Caki2 (cell line): ENCODE measurements around the gene TRANK1. TPM values are rescaled to one million over a fixed set of nuclear protein-coding genes. Genes with fewer than 3 reads are reported as not detected.
"Not testable (repeated sequence)": the region's sequence is repeated elsewhere in the genome, so short reads cannot be mapped to it uniquely, and the experiment has no call there.

Source experiments
- DNase-seq: peaks from one replicate; pipeline ENCODE4 v3.0.0-alpha.2; 2015; ENCODE audit warnings: low read depth
- in situ Hi-C: cut with HindIII; loops from 2 replicates; pipeline ENCODE4 v1.10.0; 2016; ENCODE audit warnings: low sequenced_read_pairs, low pct_unique_long_range_greater_than_20kb, mixed read lengths
- total RNA-seq: library from RNA; depleted of rRNA; stranded (reverse); fragments of >200 nt; shearing (Covaris generic); gene quantifications from 2 replicates; pipeline ENCODE4 v1.2.3, GENCODE V29; 2014; ENCODE audit warnings: low replicate concordance

Gene TRANK1
- total RNA-seq, 1 experiment from 2014 or later, result 16.1 TPM

DNA sequence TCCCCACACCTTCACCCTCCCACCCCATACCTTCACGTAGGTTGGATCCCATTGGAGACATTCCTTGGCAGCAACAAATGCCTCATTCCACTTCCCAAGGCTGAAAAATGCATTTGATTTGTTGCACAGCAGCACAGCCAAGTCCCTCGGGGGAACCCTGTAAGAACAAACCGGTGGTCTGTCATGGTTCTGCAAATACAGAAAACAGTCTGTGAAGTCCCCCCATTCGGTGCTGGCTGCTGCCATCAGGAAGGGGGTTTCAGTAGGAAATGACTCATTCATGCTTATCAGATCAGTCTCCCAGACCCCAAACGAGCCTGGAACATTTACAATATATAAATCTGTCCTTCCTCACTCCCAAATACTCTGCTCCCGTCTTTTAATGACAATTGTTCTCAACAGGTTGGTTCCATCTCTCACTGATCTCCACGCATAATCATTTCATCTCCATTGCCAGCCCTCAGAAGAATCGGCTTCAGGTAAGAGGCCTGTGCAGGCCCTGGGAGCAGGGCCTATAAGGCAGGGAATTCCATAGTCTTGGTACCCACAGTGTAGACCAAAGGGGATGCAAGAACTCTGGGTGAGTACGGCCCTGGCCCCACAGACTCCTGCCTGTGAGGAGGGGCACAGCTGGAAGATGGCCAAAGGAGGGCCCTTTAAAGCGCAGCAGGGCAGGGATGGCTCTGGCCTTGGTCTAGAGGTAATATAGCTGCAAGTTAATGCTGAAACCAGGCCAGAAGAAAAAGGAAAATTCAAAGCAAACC, 41.6 kb downstream of the TRANK1 start:
- in situ Hi-C loops, result no loop called here
- DNase-seq, result no peak

GRCh38 chr3:36901588-36901987, 43.3 kb downstream of the TRANK1 start:
- no peak for DNase-seq
- in situ Hi-C loops, result no loop called here

DNA sequence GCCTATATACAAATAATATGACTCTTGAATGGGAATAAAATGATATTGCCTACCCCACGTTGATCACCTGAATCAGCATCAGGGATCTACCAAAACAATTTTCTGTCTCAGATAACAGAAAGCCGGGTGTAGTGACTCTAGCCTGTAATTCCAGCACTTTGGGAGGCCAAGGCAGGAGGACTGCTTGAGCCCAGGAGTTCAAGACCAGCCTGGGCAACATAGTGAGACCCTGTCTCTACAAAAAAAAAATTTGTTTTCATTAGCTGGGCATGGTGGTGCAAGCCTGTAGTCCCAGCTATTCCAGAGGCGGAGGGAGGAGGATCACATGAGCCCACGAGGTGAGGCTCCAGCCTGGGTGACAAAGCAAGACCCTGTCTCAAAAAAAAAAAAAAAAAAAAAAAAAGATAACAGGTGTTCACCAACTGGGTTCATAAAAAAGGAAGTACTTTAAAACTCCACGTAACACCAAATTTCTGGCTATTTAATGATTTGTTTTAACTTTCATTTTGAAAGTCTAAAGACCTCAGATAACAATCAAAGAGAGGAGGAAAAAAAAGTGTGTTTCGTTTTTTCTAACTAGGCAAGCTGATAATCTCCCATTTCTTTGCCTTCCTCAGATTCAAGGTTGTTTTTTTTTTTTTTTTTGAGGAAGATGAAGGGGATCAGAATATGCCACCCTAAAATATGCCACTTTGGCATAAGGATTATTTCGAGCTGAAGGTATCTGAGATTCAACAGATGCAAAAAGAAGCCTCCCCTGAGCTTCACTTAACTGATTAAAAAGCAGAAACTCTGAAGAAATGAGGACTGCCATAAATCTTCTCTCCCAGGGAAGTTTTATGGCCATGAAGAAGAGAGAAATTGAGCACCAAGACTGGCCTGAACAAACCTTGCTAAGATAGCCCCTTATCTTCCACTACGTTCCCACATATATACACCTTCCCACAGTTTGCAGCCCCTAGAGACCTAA, 44.1 kb downstream of the TRANK1 start:
- DNase-seq, result no peak
- in situ Hi-C loops, result no loop called here

- DNase-seq, result no peak
- in situ Hi-C loops, result no loop called here
Observed at GRCh38 chr3:36895496-36896409, 49.1 kb downstream of the TRANK1 start.

DNA sequence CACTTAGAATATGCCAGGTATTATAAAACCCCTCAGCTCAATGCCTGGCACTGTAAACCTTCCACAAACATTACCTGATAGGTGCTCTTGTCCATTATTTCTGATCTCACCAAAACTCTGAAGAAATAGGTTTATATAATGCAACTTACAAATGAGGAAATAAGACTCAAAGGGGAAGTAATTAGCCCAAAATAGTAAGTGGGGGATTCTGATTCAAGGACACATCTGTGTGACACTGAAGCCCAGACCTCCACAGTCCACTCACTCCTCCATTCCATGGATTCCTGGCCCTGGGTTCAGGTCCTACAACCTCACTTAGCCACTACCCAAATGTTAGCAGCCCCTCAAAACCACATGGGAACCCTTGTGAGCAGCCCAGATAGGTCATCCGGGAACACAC, 49.9 kb downstream of the TRANK1 start:
- in situ Hi-C loops, result no loop called here
- no peak for DNase-seq

- in situ Hi-C loops, result no loop called here
- no peak for DNase-seq
Observed at GRCh38 chr3:36893826-36894225, 51.0 kb downstream of the TRANK1 start.

GRCh38 chr3:36893137-36893557, 51.7 kb downstream of the TRANK1 start:
- in situ Hi-C loops, result no loop called here
- no peak for DNase-seq

GRCh38 chr3:36892457-36893136, 52.3 kb downstream of the TRANK1 start:
- no peak for DNase-seq
- in situ Hi-C loops, result no loop called here

- in situ Hi-C loops, result no loop called here
- DNase-seq, result no peak
Observed at GRCh38 chr3:36891701-36892160, 53.1 kb downstream of the TRANK1 start.

- in situ Hi-C loops, DNase-seq: not testable (repeated sequence)
Observed at GRCh38 chr3:36891097-36891496, 53.8 kb downstream of the TRANK1 start.

DNA sequence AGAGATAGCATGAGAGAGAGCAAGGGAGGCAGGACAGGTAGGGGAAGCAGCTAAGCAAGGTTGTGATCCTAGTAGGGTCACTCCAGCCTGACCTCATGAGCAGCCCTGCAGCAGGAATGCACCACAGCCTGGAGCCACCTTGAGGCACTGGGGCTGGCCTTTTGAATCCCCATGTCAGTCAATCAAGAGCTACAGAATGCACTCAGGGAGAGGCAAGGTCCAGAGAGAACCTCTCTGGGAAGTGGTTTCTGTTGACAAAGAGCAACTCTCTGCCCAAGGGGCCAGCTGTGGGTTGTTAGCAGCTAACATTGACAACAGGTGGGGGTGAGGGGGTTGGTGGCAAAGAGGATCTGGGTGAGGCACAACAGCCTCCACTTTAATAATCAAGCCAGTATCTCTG, 54.6 kb downstream of the TRANK1 start:
- in situ Hi-C loops, result no loop called here
- DNase-seq, result no peak

GRCh38 chr3:36881735-36882134, 63.1 kb downstream of the TRANK1 start:
- no peak for DNase-seq
- in situ Hi-C loops, result no loop called here

- DNase-seq, in situ Hi-C loops: not testable (repeated sequence)
Observed at GRCh38 chr3:36879842-36880241, 65.0 kb downstream of the TRANK1 start.

GRCh38 chr3:36877930-36878685, 66.7 kb downstream of the TRANK1 start:
- in situ Hi-C loops, result no loop called here
- DNase-seq, result no peak

DNA sequence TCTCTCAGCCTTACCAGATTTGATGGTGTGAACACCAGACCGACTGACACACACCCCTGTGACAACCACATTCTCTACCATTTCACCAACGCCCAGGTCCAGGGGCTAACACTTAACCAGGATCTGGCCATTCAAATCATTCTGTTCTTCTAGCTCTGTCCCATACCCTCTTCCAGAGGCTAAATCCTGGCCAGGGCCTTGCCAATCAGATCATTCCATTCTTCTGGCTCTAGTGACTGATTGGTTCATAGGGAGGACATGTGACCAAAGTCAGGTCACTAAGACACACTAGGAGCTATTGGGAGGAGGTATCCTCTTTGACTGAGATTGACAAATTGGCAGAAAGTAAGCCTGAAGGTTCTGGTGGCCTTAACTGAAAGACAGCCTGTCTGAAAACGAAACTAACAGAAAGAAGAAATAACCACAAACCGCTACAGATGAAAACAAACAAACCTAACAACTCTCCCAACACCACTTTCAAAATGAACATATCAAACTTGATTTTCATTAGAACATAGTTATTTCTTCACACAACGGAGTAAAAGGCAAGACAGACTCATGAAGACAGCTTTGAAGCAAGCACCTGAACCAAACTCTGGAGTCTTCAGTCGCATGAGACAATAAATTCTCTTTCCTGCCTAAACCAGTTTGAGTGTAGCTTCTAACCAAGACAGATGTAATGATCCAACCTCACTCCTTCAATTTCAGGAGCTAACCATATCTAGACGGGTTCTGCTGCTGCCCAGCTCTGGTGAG, 68.5 kb downstream of the TRANK1 start:
- in situ Hi-C loops, result no loop called here
- no peak for DNase-seq

GRCh38 chr3:36875397-36875796, 69.5 kb downstream of the TRANK1 start:
- DNase-seq, result no peak
- in situ Hi-C loops, result no loop called here
